Motor neuron (in vitro differentiated cells): ENCODE results near the gene RAB17. TPM values are rescaled to one million over a fixed set of nuclear protein-coding genes. Genes with fewer than 3 reads are reported as not detected.
A peak's percentile ranks its signal among the peaks of the same experiment; 100 is the strongest.

ENCODE experiments used
- ATAC-seq, 8 experiments: fragments of 200-7000 bp; cut with Tn5 transposase; replicated peaks in 6 of 8; 2 replicates each; pipeline ENCODE4 v1.8.0; 2021; ENCODE audit warnings: mild to moderate bottlenecking in 8 of 8, moderate library complexity in 8 of 8
- H3K27ac ChIP-seq, 2 donors: fragments of 250-450 bp; sonication (Bioruptor Pico); 2 replicates each; pipeline ENCODE4 v1.9.0; 2021; ENCODE audit warnings: antibody characterized with exemption in 2 of 2, mild to moderate bottlenecking in 2 of 2, moderate library complexity in 1 of 2
- H3K4me1 ChIP-seq, 2 donors: fragments of 250-450 bp; sonication (Bioruptor Pico); replicated peaks in 1 of 2; 2 replicates each; pipeline ENCODE4 v1.6.1; 2021; ENCODE audit warnings: antibody characterized with exemption in 2 of 2, mild to moderate bottlenecking in 2 of 2, moderate library complexity in 1 of 2
- H3K4me3 ChIP-seq, 5 donors: fragments of 250-450 bp; sonication (Bioruptor Pico); 2 replicates each; pipeline ENCODE4 v1.9.0; 2021; ENCODE audit warnings: antibody characterized with exemption in 5 of 5, mild to moderate bottlenecking in 5 of 5, moderate library complexity in 4 of 5
- WGBS, 10 experiments: fragments of 450-650 bp; shearing (Covaris generic); methylation state at CpG; one replicate each; pipeline ENCODE4 v1.0.0; 2022; 5-methylcytosine and 5-hydroxymethylcytosine counted together
- in situ Hi-C, 9 experiments: fragments of 400-800 bp; cut with MboI; loops; one replicate each; pipeline ENCODE4 v1.15.0; 2021; ENCODE audit warnings: low sequenced_read_pairs in 9 of 9, low pct_unique_long_range_greater_than_20kb in 2 of 9; ENCODE audit not compliant: unreplicated experiment in 9 of 9
- total RNA-seq, 8 experiments: library from RNA; unstranded; fragments of 300-600 nt; gene quantifications; 2 replicates each; pipeline versions ENCODE4 v1.2.3 to v1.2.4, GENCODE V29; 2022

RAB17 gene
- total RNA-seq, 8 experiments from 2014 or later: 0.08 to 1.3 (median 0.65) TPM

DNA sequence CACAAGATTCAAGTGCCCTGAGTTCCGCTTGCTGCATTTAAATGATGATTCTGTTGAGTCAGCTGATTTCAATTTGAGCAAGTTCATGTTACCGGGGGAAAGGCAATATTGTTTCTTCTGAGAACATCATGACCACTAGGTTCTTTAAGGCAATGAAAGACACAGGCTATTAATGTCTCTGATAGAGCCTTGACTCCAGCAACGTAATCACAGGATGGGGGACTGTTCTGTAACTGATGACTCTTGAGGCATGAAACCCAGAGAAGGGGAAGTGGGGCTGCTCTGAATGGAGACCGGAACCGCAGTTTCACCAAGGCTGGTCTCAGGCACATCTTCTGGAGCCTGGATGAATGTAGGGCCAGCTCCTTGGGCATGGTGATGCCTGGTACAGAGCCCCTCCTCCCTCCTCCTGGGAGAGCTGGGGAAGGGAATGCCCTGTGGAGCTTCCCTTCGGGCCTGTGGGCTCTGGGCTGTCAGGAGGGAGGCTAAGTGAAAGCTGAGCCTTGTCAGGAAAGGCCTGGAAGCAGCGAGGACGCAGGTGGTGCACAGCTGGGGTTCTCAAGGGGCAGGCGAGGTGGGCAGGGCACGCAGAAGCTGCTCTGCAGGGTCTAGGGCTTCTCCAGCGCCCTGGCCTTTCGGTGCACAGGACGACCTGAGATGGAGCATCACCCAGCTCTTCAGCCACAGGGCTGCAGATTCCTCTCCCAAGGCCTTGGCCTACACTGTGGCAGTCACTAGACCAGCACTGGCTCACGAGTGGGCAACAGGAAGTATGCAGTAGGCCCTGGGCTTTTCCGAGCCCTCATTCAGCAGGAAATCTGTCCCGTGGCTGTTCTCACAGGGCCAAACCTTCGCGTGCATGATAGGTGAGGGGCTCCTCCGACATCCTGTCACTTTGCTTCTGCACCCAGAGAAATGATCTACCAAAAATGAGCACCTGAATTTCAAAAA, 60.8 kb downstream of the RAB17 start:
- peaks cover 5 to 7% of the 10 kb centered on the region in 2 donors for H3K4me1 ChIP-seq
- peak in 2 of 8 experiments; percentile 33 to 40 for ATAC-seq
- H3K4me3 ChIP-seq: no peak overlapping the region
- WGBS, 10 experiments: 65 to 100% (median 88%) methylated on average over 2 to 9 of the region's 19 CpGs; no CpG with 5 or more reads in 2 of the 10 experiments
- in situ Hi-C loops: no loop called here
- no peak overlapping the region for H3K27ac ChIP-seq

- no peak overlapping the region for H3K4me3 ChIP-seq
- no peak for ATAC-seq
- WGBS, 10 experiments: 82 to 100% (median 92%) methylated on average over 3 to 5 of the region's 5 CpGs
- peaks cover 5 to 7% of the 10 kb centered on the region in 2 donors for H3K4me1 ChIP-seq
- no peak overlapping the region for H3K27ac ChIP-seq
- in situ Hi-C loops: no loop called here
Measured at GRCh38 chr2:237527766-237528165, 62.8 kb downstream of the RAB17 start.

DNA sequence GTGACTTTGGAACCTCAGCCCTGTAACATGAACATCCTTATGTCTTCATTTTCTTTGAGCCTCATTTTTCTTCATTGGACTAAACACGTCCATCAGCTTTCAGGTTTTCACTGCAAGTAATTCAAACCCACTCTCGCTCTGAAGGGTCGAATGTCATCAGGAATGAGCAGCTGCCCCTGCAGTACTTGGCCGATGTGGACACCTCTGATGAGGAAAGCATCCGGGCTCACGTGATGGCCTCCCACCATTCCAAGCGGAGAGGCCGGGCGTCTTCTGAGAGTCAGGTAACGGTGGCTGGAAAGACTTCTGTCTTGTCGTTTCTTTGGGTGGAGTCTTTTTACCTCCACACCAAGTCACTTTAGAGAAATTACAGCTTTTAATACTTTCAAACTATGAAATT, 63.3 kb downstream of the RAB17 start:
- H3K27ac ChIP-seq: no peak overlapping the region
- in situ Hi-C loops: no loop called here
- no peak overlapping the region for H3K4me3 ChIP-seq
- H3K4me1 ChIP-seq: peaks cover 2 to 4% of the 10 kb centered on the region in 2 donors
- ATAC-seq: no peak
- 83 to 100% (median 90%) methylated on average over 1 to 9 of the region's 11 CpGs; no CpG with 5 or more reads in 5 of the 10 experiments for WGBS, 10 experiments

DNA sequence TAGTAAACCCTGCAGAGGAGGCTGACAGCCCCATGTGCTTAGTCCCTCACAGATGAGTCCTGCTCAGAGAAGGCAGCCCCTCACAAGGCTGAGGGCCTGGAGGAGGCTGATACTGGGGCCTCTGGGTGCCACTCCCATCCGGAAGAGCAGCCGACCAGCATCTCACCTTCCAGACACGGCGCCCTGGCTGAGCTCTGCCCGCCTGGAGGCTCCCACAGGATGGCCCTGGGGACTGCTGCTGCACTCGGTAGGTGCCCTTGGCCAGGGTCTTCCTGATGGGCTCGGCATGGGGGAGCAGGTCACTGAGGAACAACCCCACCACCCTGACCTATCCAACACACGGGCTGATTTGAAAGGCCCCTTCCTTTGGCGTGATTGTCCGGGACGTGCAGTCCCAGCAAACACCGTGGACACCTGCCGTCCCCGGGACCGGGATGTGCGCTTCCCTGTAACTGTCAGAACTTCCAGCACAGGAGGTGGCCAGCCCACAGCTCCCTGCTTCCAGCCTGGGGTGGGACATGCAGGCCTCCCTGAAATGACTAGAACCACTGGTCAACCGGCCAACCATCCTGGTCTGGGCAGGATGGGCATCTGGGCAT, 64.9 kb downstream of the RAB17 start:
- Histone ChIP-seq H3K27ac (no peak overlapping the region), H3K4me1 (no peaks in the 10 kb centered on the region), H3K4me3 (no peak overlapping the region)
- no peak for ATAC-seq
- in situ Hi-C loops: no loop called here
- WGBS, 10 experiments: 0 to 100% (median 90%) methylated on average over 1 to 5 of the region's 17 CpGs; no CpG with 5 or more reads in 3 of the 10 experiments

GRCh38 chr2:237524631-237525030, 65.9 kb downstream of the RAB17 start:
- no peaks in the 10 kb centered on the region for H3K4me1 ChIP-seq
- no peak overlapping the region for H3K4me3 ChIP-seq
- in situ Hi-C loops: loop anchor here in 1 of 9 experiments (25.0 kb wide), 1 partner anchor 213 kb away; no protein-coding TSS in a partner anchor
- ATAC-seq: no peak
- 40 to 77% (median 66%) methylated on average over 1 to 3 of the region's 6 CpGs; no CpG with 5 or more reads in 7 of the 10 experiments for WGBS, 10 experiments
- H3K27ac ChIP-seq: no peak overlapping the region

Other genes with a start within 250 kb of the RAB17 start
- gene COL6A3, start 176.6 kb downstream of the RAB17 start, total RNA-seq: 100 to 1,000 TPM in 1 of 8 experiments, 1 to 10 TPM in 3, under 1 TPM in 4; 0.04 to 288 (median 1.0) TPM
- 1 to 10 TPM in 2 of 8 experiments, under 1 TPM in 5, not detected in 1; 0.11 to 1.3 (median 0.46) TPM for gene MLPH, start 103.5 kb downstream of the RAB17 start, total RNA-seq
- not detected for gene PRLH, start 24.2 kb downstream of the RAB17 start, total RNA-seq
- 10 to 100 TPM; 16.3 to 56.1 (median 29.5) TPM for gene LRRFIP1, start 36.9 kb upstream of the RAB17 start, total RNA-seq
- under 1 TPM; 0.22 to 0.81 (median 0.40) TPM for gene RBM44, start 208.0 kb upstream of the RAB17 start, total RNA-seq